HG03378 (cell line): ENCODE measurements around the gene ARL16.

ENCODE experiments used
- ATAC-seq: cut with Tn5 transposase; IDR thresholded peaks from one replicate; pipeline ENCODE4 v1.9.1; 2021; ENCODE audit warnings: mild to moderate bottlenecking, moderate library complexity; ENCODE audit not compliant: unreplicated experiment

ARL16 gene

DNA sequence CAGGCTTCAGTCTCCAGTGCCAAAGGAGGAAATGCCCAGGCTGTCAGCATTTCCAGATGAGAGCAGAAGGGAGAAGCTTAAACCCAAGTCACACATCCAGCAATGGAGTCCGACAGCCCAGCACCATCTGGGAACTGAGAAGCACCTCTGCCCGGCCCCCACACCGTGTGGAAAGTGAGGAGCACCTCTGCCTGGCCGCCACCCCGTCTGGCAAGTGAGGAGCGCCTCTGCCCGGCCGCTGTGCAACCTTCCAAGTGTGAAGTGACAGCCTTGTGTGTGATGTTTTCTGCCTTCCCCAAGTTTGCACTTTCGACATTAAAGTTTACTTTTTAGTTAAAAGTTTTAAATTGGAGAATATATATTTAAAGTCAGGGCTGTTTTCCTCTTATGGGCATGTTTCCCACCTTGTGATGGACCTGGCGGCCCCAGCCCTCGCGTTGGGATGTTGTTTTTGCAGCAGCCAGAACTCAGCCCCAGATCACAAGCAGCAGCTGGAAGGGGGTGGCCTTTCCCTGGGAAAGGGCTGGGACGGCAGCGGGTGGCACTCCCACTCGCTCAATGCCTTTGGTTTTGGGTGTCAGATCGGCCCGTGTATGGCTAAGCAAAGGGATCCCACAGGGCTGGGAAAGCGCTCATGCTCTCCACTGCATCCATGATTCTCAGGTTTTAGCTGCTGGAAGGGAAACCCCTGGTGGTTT lies 9.9 kb downstream of the ARL16 start:
- ATAC-seq: no peak

DNA sequence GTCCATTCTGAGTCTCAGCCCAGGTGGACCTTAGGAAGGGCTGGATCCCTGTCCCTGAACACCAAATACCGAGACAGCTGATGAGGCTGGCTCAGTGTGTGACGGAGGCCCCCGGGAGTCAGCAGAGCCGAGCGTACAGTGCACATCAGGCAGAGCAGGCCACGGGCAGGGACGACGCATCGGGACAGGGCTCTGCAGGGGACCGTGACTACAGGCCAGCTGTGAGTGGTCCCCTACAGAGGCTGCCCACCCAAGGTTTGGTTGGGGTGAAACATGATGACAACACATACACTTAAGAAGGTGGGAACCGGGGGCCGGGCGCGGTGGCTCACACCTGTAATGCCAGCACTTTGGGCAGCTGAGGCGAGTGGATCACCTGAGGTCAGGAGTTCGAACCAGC lies 10.6 kb downstream of the ARL16 start:
- ATAC-seq: no peak

DNA sequence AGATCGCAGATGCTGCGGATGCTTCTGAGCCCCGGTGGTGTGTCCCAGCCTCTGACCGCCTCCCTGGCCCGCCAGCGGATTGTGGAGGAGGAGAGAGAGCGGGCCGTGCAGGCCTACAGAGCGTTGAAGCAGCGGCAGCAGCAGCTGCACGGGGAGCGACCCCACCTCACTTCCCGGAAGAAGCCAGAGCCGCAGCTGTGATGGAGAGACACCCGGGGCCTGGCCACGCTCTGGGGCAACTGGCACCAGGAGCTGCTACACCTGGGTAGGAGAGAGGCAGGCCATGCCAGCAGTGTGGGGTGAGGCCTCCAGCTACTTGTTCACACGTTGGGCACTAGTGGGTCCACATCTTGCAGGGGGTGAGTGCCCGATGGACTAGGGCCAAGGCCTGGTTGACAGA lies 11.1 kb downstream of the ARL16 start:
- ATAC-seq: no peak

DNA sequence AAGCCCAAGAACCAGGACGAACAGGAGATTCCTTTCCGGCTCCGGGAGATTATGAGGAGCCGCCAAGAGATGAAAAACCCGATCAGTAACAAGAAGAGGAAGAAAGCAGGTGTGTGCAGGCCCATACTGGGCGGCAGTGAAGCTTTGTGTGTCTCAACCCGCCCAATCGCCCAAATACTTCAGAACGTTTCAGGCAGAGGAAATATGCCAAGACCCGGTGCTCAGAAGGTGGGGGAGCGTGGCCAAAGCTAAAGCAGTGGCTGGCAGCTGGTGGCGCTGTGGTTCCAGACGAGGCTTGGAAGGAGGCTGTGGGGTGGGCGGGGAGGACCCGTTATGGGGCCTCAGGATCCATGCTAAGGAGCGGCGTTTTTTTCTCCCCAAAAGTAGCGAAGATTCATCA lies 15.8 kb downstream of the ARL16 start:
- ATAC-seq: no peak

DNA sequence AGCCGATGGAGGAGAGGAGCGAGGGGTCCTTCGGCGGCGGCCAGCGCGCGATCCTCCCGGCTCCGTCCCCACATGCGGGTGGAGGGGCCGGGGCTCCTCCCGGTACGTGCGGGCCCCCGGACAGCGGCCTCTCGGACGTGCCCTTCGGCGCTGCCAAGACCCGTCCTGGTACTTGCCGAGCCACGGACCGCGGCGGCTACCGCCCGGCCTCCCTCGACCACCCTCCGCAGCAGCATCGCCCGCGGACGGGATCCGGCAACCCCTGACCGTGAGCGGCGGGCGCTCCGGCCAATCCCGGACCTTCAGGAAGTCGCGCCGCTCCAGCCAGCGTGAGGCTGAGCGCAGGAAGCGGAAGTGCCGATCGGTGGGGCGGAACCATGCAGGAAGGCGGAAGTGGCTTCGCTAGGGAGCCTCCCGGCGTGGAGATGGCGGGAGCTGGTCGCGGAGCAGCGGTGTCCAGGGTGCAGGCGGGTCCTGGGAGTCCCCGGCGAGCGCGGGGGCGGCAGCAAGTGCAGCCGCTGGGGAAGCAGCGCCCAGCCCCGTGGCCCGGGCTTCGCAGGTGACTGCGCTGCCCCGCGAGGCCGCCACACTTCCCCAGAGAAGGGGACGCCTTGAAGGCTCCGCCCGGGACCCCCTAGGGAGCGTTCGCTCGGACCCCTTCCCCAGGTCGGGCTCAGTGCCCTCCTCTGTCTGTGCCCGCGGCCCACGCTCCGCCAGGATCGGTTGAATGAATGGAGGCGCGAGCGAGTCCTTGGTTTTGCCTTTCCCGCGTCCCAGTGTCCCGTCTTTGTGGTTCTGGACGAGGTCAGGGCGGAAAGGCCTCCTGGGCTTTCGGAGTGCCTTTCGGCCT lies 17.0 kb downstream of the ARL16 start, which contains the start of the genes CCDC137 and OXLD1:
Gene CCDC137, plus strand, starts transcription at position 396 of the 850 bp plus-strand sequence. Its CDS starts 30 bp downstream, at position 426.
Gene OXLD1, minus strand, starts transcription at position 264 of the 850 bp plus-strand sequence. Its CDS starts 28 bp downstream, at position 236.
- ATAC-seq: peak; percentile 83

DNA sequence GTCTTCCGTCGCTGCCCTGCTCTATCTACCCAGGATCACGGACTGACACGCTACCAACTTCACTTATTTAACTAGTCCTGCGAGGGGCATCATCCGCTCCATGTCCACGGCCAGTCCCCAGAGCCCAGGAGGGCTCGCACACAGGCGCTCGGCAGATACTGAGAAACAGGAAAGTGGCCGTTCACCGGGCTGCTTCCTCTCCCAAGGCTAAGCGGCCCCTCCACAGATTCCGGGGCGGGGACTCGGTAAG lies 17.6 kb downstream of the ARL16 start:
- ATAC-seq: no peak

DNA sequence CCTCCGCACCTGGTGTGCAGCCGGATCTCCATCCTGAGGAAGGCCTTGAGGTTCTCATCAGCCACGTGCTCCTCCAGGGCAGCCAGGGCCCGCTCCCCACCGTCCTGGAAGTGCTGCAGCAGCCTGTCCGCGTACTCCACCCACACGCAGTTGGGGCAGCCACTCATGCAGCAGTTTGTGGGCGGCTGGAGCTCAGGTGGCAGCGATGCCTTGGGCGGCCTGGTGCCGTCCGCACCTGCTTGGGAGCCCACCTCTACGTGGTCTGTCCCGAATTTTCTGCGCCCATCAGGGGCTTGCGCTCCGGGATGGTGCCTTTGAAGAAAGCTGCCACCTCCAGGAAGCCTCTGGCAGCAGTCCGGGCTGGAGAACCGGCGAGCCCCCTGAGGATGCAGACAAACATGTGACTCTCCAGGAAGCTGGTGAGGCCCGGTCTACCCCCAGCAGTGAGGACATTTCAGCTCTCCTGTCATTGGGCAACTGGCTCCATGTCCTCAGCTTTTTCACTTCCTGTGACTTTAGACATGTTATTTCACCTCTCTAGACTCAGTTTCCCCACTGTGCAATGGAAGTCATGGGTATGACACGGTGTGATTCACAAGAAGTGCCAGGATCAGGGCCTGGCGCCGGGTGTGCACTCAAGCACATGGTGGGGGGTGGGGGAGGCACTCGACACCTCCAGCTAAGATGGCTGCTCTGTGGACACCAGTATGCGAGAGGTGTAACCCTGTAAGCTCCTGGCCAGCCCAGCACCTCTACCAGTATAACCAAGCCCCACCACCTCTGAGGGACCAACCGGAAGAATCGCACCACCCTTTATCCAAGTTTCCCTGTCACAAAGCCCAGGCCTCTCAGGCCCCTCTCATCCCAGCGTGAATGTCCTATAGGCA lies 18.1 kb downstream of the ARL16 start:
- no peak for ATAC-seq

DNA sequence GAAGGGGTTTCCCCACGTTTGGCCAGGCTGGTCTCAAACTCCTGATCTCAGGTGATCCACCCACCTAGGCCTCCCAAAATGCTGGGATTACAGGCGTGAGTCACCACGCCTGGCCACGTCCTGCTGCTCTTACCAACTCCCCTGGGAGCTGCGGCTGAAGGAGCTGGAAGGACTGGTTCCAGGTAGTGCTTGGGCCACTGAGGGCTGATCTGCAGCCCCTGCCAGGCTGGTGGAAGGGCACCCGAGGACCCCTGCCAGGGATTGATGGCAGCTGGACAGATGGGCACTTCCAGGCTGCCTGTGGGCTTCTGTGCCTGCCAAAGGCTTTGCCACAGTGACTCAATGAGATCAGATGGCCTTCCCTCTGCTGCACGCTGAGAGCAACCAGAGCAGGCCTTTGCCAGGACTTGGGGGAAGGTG lies 19.5 kb downstream of the ARL16 start:
- ATAC-seq: no peak

DNA sequence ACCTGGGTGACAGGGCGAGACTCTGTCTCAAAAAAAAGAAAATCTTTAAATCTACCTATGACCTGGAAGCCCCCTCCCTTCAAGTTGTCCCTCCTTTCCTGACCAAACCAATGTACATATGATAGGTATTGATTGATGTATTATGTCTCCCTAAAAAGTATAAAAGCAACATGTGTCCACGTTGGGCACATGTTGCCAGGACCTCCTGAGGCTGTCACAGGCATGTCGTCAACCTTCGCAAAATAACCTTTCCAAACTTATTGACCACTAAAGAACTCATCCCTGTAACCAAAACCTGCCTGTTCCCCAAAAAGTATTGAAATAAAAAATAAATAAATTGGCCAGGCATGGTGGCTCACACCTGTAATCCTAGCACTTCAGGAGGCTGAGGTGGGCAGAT lies 21.6 kb downstream of the ARL16 start:
- ATAC-seq: no peak

DNA sequence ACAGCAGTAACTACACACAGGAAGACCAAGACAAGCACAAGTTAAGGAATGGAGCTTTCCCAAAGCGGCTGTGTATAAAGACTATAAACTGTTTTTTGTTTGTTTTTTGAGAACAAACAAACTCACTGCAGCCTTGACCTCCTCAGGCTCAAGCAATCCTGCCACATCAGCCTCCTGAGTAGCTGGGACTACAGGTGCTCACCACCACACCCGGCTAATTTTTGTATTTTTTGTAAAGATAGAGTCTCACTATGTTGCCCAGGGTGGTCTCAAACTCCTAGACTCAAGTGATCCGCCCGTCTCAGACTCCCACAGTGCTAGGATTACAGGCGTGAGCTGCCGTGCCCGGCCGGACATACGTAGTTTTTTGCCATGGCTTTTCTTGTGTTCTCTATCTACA lies 23.2 kb downstream of the ARL16 start:
- ATAC-seq: no peak

DNA sequence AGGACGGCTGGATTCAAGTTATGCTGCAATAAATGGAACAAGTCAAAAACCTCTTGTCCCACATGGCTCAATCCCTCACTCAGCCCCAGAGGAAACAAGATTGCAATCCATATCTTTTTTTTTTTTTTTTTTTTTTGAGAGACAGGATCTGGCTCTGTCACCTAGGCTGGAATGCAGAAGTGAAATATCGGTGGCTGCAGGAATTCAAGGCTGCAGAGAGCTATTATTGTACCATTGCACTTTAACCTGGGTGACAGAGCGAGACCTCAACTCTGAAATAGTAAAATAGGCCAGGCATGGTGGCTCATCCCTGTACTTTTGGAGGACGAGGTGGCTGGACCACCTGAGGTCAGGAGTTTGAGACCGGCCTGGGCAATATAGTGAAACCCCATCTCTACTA lies 24.6 kb downstream of the ARL16 start:
- no peak for ATAC-seq

DNA sequence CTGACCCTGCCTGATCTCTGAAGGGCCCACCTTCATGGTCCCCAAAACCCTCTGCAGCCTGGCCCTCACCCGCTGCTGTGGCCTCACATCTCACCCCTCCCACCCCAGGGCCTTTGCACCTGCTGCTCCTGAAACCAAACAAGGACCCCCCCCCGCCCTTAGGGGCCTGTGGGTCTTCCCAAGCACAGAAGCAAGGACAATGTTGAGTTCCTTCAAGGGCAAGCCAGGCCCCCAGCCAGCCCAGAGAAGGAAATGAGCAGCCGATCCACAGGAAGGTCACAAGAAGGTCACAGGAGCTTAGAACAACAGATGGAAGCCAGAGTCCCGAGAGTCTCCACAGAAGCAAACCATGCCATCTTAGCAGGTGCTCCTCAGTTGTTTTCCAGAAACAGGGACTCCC lies 26.8 kb downstream of the ARL16 start:
- ATAC-seq: no peak

DNA sequence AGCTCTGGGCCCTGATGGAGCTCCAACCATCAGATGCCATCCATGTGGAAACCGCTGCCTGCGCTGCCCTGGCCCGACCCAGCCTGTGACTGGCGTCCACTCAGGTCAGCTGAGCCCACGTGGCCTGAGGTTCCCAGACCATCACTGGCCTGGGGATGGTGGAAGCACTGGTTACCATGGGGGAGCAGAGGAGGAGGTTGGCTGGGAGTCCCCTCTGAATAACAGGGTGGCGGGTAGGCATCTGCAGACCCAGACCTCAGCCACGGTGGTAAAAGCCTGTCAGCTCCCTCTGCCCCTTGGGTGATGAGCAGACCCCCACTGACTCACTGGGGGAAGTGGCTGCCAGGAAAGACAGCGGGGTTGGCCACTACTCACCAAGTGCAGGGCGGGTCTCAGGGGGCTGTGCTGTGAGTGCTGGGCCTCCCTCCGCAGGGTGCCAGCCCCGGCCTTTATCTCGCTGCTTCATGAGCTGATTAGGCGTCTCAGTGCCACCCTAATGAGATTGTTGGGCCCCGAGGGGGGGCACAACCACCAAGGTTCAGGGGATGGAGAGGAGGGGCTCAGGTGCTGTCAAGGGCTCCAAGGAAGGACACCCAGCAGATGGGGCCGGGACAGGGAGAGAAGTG lies 27.4 kb downstream of the ARL16 start, which contains the start of gene PDE6G:
Gene PDE6G, minus strand, starts transcription at position 425 of the 626 bp plus-strand sequence. CDS start 3,237 bp downstream, outside the sequence.
- no peak for ATAC-seq

DNA sequence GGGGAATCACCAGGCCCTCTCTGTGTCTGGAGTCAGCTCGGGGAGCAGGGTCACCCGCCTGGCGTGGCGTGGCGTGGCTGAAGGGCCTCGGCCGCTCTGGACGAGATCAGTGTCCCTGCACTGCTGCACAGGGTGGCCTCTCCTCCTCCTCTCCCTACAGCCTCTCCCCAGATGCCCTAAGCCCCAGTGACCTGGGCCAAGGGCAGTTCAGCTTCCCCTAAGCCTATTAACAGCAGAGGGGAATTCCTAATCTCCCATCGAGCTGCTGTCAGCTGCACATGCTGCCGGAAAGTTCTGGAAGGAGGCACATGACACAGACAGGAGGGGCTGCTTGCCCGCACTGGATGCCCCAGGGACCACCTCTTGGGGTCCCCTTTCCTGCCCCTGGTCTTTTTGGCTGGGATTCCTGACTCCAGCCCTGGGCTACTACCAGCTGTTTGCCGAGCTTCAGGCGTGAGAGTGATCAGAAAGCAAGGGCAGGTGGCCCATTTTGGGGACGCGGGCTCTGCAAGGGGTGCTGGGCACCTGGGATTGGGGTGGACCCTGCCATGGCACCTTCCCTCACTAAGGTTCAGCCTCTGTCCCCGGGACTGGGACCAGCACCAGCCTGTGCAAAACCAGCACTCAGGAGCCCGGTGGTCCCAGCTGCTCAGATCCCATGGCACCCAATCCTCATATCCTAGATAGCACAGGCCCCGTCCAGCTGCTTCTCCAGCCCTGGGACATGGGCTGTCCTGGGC lies 28.0 kb downstream of the ARL16 start:
- ATAC-seq: no peak

DNA sequence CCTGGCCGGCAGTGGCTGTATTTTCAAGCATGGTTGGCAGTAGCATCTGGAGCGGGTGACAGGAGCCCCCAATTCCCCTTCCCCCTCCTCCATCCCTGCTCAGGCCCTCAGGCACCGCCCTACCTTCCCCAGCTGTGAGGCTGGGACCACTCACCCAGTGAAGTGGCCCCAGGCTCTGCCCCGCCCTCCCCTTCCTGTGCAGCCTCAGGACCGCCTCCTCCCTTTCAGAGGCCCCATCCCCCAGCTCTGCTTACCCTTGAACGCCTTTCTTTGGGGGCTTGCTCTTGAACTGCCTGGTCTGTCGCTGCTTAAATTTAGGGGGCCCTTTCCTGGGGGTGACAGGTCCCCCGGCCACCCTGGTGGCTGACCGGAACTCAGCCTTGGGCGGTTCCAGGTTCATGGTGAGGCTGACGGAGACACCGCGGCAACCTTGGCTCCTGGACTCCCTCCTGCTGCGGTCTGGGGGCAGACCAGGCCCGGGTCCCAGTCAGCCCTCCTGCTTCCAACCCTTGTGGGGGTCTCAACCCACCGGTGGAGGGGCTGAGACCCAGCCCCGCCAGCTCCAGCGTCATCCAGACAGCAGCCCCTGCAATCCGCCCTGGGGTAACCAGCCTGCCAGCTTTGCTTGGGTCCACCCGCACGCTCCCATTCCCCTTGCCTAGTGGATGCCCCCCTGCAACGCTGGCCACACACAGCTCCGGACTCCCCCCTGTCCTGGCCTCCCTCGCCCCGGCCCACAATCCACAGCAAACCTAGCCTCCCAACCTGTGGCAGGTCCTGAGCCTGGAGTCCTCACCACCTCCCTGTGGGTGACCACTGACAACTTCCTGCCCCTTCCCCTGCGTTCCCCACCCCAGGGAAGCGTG lies 30.5 kb downstream of the ARL16 start:
- ATAC-seq: no peak

DNA sequence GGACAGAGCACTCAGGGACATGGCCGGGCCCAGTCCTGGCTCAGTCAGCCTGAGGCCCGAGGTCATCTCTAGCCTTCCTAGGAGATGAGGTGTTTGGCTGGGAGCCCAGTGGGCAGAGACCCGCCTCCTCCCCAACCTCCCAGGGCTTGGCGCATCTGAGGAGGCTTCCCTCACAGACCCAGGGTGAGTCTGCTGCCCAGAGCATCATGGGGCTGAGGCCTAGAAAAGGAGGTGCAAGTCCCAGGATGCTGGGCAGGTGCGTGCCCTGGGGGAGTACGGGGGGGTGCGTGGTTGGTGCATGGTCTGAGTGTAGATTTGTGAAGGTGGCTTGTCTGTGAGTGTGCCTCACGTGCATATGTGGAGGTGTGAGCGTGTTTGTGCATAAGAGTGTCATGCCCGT lies 31.9 kb downstream of the ARL16 start:
- no peak for ATAC-seq

DNA sequence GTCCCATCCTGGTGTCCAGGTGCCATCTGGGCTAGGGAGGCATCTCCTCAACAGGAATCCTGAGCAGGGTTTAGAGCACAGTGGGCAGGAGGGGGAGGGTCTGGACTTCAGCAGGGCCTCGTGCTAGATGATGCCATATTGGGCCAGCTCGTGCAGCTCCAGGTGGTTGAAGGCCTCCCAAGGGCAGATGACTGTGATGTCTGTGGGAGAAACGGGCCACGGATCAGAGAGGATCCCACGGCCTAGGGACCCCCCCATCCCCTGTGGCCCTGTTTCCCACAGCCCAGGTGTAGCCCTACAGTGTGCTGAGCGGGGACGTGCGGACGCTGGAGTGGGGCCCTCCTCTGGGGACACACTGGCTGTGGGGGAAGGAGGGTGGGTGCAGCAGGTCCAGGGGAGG lies 32.6 kb downstream of the ARL16 start:
- no peak for ATAC-seq

DNA sequence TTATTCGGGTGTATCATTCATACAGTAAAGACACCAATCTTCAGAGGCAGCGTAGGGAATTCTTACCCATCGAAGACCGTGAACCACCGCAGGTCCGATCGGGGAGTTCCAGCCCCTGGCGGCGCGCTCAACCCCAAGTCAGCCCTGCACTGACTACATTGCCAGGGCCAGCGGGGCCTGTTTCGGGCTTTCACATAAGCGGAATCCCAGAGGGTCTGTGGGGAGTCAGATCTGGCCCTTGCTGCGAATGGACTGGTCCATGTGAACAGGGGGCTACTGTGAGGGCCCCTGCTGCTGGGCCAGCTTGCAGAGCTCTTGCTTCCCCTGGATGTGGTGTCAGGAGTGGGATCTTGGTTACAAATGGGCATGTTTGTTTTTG lies 34.9 kb downstream of the ARL16 start:
- no peak for ATAC-seq

DNA sequence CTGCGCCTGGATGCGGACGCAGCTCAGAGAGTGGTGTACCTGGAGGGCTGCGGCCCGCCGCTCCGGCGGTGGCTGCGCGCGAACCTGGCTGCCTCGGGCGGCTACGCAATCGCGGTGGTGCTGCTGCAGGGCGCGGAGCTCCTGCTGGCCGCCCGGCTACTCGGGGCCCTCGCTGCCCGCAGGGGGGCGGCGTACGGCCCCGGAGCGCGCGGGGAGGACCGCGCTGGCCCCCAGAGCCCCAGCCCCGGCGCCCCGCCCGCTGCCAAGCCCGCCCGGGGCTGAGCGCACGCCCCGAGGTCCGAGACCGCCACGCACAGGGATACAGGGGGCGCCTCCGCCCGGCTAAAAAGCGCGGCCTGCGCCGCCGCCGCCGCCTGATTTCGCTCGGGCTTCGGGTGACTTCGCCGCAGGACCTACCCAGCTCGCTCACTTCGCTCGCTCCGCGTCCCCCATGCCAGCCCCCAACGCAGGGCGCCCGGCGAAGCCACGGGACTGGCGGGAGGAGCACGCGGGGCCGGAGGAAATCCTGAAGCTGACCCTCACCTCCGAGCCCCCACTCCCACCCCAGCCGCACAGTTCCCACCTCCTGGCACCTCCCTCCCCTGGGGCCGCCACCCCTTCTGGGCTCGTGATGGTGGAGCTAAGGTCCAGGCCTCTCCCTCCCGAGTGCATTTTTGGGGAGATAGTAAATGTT lies 35.4 kb downstream of the ARL16 start:
- ATAC-seq: no peak
